GM21619 (cell line): ENCODE measurements around the gene RFT1.
A peak's percentile ranks its signal among the peaks of the same experiment; 100 is the strongest.
"Not testable (repeated sequence)": the region's sequence is repeated elsewhere in the genome, so short reads cannot be mapped to it uniquely, and the experiment has no call there.

Experiments used
- ATAC-seq: cut with Tn5 transposase; IDR thresholded peaks from one replicate; pipeline ENCODE4 v1.9.1; 2021; ENCODE audit not compliant: unreplicated experiment

The RFT1 gene

GRCh38 chr3:53163444-53164387, 33.5 kb upstream of the RFT1 start:
- no peak for ATAC-seq

- peak; percentile 24 for ATAC-seq
Measured at GRCh38 chr3:53162672-53163443, 32.6 kb upstream of the RFT1 start.

- peak; percentile 33 for ATAC-seq
Measured at GRCh38 chr3:53161820-53162671, 31.8 kb upstream of the RFT1 start.

- peak; percentile 5 for ATAC-seq
Measured at GRCh38 chr3:53161450-53161819, 31.2 kb upstream of the RFT1 start.

- peak; percentile 44 for ATAC-seq
Measured at GRCh38 chr3:53160660-53161449, 30.6 kb upstream of the RFT1 start, which contains the start of gene PRKCD. Gene PRKCD (plus strand): TSS chr3:53161209. CDS start chr3:53178423, 17,214 bp downstream.

- no peak for ATAC-seq
Measured at GRCh38 chr3:53160061-53160659, 29.9 kb upstream of the RFT1 start.

GRCh38 chr3:53159156-53160060, 29.2 kb upstream of the RFT1 start:
- no peak for ATAC-seq

GRCh38 chr3:53158765-53159155, 28.5 kb upstream of the RFT1 start:
- ATAC-seq, result no peak

- no peak for ATAC-seq
Measured at GRCh38 chr3:53157974-53158580, 27.8 kb upstream of the RFT1 start.

GRCh38 chr3:53156368-53156834, 26.2 kb upstream of the RFT1 start:
- no peak for ATAC-seq

GRCh38 chr3:53155760-53156159, 25.5 kb upstream of the RFT1 start:
- ATAC-seq, result no peak

- ATAC-seq, result no peak
Measured at GRCh38 chr3:53154881-53155285, 24.6 kb upstream of the RFT1 start.

- ATAC-seq, result no peak
Measured at GRCh38 chr3:53153980-53154379, 23.7 kb upstream of the RFT1 start.

- ATAC-seq, result no peak
Measured at GRCh38 chr3:53153264-53153823, 23.1 kb upstream of the RFT1 start.

GRCh38 chr3:53151870-53152660, 21.8 kb upstream of the RFT1 start:
- ATAC-seq, result no peak

GRCh38 chr3:53151465-53151864, 21.2 kb upstream of the RFT1 start:
- no peak for ATAC-seq

- not testable (repeated sequence) for ATAC-seq
Measured at GRCh38 chr3:53151086-53151438, 20.8 kb upstream of the RFT1 start.
